HG02588 (cell line): ENCODE data around the gene SLC48A1.

Experiments
- ATAC-seq: cut with Tn5 transposase; IDR thresholded peaks from one replicate; pipeline ENCODE4 v1.9.1; 2021; ENCODE audit warnings: mild to moderate bottlenecking, moderate library complexity; ENCODE audit not compliant: unreplicated experiment

SLC48A1 gene

DNA sequence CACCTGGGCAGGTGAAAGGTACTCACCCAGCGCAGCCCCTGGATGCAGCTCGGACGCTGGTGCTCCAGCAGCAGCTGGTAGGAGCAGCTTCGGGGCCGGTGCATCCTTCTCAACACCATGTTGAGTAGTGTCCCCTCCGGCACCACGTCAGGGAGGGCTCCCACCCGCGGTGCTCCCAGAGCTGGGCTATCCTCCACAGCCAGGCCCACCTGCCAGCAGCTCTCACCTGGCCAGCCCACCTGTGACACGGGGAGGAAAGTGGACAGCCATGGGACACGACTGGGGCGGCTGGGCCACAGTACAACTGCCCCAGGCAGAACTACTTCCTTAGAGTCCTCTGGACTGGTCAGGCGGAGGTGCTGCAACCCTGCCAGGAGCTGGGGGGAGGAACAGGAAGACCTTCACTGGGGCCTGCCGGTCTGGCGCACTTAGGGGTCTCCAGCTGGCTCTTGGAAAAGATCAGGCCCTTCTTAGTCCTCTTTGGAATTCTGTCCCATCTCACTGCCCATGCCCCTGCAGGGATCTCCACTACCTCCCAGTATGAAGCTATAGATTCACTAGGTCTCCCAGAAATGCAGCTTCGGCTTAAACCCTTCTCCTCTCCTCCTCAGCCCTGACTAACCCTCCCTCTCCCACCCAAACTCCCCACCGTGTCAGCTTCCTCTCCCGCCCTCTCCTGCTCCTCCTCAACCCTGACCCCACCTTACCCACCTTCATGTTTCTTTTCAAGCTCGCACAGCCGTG is 15.0 kb upstream of the SLC48A1 start:
- no peak for ATAC-seq

DNA sequence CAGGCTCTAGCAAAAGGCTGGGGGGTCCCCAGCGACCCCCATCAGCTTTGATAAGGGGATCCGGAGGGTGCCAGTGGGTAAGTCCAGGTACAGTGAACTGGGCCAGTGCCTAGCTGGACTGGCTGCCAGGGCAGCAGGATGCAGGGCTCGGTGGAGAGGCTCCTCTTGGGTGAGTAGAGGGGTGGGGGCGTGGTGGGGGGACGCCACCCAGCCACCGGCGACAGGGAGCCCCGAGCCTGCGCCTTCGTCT is 14.5 kb upstream of the SLC48A1 start:
- ATAC-seq, result no peak

DNA sequence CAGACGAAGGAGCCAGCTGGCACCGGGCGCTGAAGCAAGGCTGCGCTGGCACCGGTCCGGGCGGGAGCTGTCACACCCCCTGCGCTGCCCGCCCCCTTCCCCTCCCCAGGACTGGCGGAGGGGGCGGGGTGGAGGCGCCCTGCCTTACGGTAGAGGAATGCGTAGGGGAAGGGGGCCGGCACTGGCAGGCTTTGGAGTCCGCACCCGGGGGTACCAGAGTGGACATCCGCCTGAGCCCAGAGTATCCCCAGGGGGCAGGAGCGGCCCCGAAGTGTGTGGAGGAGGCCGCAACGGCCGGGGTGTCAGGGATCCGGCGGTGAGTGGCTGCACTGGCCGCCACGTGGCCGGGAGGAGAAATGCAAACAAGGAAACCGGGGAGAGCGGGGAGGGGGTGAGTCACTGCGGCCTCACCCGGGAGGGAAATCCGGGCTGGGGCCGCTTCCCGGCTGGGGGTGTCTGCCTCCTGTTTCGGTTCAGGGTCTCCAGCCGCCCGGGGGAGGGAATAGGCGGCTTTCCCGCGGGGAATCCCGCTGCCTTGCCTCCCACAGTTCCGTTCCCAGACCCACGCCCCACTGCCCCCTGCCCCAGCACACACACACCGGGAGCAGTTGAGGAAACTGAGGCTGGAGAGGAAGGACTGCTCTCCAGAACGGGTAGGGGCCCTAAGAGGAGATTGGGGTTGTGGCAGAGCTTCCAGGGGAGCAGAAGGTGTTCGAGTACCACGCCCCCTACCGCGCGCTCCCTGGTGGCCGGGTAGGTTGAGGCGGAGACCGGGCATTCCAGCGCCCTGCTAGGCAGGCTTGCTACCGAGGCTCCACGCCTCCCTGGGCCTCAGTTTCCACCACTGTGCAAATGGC is 14.0 kb upstream of the SLC48A1 start, which contains the start of gene RAPGEF3:
RAPGEF3 (minus strand) TSS at position 47 of the 857 bp plus-strand sequence. CDS start 324 bp downstream, outside the sequence.
- ATAC-seq, result peak; percentile 50

DNA sequence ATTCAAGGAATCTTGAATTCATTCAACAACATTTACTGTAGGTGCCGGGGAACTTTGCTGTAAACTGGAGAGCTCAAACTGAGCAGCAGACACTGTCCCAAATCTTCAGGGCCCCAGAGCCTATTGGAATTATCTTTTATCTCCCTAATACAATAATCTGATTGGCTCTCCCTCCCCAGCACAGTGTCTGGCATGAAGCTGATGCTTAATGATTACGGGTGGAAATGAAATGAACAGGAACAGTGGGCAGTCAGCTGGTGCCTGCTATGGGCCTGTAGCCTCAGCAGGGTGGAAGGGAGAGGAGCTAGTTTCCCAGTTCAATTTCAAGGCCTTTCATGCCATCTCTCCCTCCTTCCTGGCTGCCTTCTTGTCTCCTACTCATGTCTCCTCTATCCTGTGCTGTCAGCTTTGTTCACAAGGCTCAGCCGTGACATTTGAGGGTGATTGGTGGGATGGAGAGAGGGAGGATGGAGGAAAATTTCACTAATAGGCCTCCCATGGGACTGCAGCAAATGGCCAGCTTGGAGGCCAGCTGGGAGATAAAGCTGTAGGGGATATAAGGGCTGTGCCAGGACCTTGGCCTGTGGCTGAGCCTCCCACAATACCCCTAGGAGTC is 10.1 kb upstream of the SLC48A1 start:
- no peak for ATAC-seq

DNA sequence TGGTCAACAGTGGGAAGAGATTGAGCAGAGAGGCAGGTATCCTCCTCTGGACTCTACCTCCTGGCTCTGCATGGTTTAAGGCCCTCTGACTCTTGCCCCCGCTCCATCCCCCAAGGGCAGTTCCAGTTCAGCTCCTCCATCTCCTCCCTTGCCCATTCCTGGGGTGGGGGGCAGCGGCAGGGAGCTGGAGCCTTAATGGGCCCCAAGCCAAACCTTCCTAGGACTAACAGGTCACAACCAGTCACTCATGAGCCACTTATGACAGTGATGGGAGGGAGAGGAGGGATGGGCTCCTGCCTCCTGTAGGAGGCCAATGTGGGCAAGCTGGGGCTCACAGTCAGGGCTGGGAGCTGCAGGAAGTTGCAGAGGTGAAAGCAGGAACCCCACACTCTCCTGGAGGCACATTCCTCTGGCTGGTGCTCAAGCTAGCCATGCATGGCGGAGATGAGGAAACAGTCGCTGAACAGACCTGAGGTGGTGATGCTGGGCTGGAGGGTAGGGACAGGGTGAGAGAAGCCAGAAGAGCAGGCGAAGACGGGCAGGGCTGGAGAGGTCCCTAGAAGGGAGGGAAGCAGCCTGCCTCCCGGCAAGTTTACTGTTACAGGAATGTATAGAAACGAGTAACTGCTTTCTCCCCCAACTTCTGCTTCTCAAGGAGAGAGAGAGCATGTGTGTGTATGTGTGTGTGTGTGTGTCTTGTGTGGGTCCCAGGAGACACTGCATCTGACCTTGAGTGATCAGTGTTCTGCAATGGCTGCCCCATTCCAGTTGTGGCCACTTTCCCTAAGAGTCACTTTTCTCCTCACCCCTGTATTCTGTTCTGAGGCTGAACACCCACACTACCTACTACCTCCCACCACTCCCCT is 9.3 kb upstream of the SLC48A1 start:
- ATAC-seq, result no peak

DNA sequence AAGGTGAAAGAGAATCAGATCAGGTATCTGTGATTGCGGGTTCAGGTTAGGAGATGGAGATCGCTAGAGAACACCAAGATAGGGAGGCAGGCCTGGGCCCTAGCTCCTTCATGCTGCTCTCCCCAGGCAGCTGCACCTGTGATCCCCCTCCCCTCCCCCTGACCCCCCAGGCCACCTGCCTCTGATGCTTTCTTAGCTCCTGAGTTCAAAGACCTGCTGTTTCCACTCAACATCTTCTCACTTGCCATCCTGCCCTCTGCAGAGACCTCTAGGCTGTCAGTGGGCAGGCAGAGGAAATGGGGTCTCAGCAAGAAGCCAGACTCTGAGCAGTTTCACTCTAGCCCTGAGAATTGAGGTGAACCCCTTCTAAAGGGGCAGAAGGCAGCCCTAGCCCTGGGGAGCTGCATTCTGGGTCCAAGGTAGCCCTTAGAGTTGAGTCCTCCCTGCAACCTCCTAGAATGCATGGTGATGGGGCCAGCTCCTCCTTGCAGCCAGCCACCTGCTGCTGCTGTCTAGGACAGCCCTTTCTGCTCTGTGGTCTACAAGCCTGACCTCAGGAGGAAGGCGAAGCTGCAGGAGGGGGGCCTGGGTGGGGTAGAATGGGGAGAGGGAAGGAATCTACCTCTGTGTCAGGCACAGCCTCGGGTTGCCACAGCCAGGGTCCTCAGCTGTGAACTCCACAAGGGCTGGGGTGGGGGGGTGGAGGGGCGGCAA is 6.4 kb upstream of the SLC48A1 start:
- ATAC-seq, result no peak

DNA sequence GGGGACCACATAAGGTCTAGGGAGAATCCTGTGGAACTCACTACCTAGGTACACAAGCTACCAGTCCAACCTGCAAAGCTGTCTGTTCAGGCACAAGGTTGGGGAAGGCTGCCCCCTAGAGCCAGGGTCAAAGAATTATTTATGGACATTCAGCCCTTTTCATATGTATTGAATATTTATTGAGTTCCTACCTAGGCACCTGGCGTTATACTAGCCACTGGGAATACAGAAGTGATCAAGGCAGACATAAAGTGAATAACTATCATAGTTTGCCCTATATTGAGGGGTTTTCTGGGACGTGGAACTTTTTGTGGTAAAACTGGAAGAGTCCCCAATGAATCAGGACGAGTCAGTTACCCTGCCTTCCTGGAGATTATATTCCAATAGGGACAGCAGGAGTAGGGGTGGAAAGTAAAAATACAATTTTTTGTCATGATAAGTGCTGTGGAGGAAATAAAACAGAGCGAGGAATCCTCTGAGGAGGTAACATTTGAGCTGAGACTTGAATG is 5.8 kb upstream of the SLC48A1 start:
- peak; percentile 63 for ATAC-seq

DNA sequence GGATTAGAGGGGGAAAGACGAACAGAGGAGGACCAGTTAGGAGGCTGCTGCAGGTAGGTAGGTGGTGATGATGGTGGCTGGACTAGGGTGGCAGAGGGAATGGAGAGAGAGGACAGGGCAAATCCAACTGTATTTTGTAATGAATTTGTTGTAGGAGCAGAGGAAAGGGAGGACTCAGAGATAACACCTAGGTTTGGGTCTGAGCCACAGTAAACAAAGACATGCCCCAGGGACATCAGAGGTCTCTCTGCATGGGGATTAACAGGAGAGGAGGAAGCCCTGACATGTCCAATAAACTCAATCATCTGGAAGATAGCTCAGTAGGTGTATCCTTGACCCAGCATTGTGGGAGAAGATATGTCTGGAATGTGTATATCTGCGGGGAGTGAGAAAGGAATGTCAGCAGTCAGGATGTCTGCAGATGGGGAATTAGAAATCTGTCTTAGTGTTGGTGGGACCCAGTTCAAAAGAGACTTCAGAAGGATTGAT is 4.7 kb upstream of the SLC48A1 start:
- ATAC-seq, result no peak

DNA sequence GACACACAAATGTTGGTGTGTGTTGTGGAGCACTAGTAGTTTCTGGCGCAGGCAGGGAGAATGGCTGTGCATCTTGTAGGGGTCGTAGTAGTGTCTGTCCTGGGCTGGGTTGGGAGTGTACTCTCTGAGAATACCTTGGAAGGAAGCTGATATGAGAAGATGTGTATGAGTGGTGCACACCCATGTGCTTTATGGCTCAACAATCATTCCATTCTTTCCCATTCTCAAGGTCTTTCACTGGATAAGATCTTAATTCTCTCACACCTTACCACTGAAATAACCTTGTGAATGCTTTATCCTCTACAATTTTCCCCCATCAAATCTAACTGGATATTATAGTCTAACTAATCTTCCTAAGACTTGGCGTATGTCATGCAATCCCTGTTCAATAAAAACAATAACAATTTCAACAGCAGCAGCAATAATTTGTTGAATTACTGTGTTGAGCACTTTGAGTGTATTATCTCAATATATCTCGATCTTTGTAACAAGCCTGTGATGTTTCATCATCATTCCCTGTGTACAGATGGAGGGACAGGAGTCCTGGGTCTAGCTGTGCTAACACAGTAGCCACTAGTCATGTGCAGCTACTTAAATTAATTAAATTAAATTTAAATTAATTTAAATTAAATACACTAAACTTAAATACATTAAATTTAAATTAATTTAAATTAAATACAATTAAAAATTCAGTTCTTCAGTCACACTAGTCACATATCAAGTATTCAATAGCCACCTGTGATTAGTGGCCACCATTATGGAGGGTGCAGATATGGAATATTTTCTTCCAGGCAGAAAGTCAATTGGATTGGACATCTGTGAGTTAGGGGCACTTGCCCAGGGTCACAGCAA is 3.6 kb upstream of the SLC48A1 start:
- ATAC-seq, result no peak

DNA sequence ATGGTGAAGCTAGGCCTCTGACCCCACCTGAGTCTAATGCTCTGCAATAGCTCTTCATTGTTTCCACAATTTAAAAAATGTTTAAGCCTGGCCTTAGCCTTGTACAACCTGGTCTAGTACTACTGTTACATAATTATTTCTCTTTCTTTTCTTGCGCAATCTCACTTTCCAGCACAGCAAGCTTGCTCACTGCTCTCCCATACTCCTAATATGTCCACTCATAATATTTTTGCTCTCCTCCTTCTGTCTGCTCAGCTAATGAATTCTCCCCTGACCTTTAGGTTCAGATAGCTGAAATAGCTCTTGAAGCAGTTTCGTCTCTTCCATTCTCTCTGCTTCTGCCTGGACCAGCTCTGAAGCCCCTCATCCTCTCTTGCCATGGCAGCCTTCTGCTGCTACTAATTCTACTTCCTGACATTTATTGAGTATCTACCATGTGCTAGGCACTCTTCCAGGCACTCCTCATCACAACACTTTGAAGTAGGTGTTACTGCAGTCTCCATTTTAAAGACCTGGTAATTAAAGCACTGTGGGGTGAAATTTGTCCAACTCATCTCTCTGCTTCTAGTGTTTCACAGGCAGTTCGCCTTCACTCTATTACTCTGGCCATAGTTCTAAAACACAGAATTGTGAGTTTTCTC is 2.8 kb upstream of the SLC48A1 start:
- ATAC-seq, result no peak

DNA sequence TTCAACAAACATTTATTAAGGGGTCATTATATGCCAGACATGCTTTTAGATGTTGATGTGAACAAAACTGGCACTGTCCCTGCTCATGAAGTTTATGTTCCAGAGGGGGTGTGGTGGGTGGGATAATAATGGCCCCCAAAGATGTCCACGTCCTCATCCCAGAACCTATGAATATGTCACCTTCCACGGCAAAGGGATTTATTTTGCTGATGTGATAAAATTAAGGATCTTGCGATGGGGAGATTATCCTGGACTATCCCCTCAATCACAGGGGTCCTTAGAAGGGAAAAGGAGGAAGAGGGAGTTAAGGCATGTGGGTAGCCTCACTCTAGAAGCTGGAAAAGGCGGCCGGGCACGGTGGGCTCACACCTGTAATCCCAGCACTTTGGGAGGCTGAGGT is 1.7 kb upstream of the SLC48A1 start:
- ATAC-seq, result no peak

DNA sequence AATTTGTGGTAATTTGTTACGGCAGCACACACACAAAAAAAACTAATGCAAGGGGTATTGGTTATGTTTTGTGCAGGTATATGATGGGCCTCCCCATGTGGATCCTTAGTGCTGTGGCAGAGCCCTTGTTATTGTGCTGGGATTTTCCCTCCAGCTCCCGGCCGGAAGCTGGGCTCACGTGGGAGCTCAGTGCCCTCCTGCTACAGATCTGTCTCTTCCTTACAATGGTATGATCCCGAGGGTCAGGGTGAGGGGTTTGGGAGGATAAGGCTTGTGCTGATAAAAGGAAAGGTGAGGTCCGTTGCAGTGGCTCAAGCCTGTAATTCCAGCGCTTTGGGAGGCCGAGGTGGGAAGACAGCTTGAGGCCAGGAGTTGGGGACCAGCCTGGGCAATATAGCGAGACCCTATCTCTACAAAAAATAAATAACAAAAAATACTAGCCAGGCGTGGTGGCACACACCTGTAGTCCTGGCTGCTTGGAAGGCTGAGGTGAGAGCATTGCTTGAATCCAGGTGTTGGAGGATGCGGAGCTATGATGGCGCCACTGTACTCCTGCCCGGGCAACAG is 861 bp upstream of the SLC48A1 start:
- ATAC-seq, result no peak

DNA sequence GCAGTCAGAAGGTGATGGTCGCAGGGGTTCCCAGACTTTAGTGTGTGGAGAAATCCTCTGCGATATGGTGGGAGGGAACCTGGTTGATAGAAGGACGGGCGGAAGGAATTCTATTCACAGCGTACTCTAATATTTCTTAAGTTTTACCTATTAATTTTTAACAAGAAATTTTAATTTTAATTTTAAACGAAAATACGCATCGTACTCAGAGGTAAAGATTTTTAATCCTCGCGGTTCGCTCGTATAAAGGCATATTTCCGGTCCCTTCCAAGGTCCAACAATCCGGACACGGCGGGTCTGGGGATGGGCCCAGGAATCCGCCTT is 338 bp upstream of the SLC48A1 start:
- no peak for ATAC-seq

DNA sequence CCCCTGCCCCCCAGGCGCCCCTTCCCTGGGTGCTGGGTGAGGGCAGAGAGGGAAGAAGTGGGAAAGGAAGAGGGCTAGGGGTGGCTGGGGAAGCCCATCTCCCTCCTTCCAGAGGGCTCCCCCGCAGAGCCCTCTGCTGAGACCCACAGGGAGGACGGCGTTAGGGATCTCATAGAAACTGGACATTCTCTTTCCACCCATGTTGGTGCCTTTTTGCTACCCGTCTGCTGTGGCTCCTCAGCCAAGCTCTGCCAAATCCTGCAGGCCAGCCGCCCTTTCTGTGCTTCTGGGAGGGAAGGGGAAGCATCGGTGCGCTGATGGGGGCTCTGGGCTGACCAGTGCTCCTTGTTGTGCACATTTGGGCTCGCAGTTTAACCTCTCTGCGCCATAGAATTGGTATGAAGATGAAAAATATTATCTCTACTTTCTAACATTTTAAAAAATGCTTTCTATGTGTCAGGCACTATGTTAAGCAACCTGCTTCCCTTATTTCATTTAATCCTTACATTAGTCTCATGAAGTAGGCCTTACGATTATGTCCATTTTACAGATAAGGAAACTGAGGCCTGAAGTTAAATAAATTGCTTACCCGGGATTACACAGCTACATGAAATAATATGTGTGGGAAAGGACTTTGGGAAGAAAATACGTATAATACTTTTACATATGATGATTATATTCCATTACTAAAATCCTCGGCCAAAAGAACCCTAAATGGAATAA is 981 bp downstream of the SLC48A1 start:
- no peak for ATAC-seq

DNA sequence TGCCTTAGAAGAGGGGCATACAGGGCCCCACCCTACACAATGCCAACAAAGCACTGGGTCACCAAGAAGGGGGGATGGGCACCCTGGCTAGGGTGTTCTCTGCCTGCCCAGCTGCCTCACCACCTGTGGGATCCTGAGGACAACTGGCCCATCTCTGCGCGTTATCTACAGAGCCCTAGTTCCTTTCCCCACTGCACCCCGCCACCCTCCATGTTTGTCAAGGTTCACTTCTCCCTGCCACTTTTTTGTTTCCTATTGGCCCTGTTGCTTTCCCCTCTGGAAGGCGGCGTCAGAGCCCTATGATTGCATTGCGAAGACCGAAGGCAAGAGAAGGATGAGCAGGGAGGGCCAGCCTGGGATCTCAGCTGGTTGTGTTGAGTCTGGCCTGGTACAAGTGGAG is 1.6 kb downstream of the SLC48A1 start:
- ATAC-seq, result no peak

DNA sequence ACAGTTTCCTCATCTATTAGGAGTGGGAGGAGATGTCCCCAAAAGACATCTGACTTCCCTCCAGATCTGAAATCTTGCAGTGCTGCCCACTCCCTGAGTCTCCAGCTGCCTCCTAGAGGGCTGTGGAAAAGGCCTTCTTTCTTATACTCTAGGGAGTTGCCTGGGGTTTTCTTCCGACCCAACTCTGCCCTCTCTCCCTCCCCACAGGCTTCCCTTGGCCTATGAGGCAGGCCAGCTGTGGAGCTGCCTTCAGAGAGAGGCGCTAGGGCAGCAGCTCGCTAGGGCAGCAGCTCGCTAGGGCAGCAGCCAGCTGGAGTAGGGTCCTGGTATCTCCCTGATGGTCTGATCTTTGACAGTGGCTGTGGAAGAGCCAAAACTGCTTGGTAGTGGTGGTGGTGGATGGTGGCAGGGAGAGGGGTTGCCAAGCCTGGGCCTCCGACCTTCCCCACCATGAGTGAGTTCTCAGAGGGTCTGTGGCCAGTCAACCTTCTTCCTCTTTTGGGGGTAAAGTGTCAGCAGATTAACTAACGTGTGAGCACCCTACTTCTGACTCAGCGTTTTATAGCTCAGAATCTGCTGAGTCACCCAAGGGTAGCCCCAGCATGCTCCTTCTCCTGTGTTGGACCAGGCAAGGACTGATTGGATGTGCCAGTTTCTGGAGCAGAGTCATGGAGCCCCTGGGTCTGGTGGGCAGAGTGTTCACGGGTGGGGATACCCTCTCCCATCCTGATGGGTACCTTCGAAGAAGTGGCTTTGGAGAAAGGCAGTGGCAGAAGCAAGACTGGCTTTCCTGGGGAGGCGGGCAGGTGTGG is 2.3 kb downstream of the SLC48A1 start:
- ATAC-seq, result no peak
